ENCODE results near the gene DDX59.

DDX59 gene

GRCh38 chr1:200629876-200630514, 39.7 kb downstream of the DDX59 start:
- no peak for DNase-seq (ENCODE audit: low read depth in 2 of 2)

- DNase-seq (ENCODE audit: low read depth in 2 of 2) = peak in 1 of 2 donors; percentile 18
Observed at GRCh38 chr1:200628223-200628881, 41.4 kb downstream of the DDX59 start.

GRCh38 chr1:200627575-200628222, 42.0 kb downstream of the DDX59 start:
- DNase-seq (ENCODE audit: low read depth in 2 of 2) = no peak

- DNase-seq (ENCODE audit: low read depth in 2 of 2) = no peak
Observed at GRCh38 chr1:200626853-200627534, 42.7 kb downstream of the DDX59 start.

- no peak for DNase-seq (ENCODE audit: low read depth in 2 of 2)
Observed at GRCh38 chr1:200625381-200625824, 44.3 kb downstream of the DDX59 start.

- DNase-seq (ENCODE audit: low read depth in 2 of 2) = no peak
Observed at GRCh38 chr1:200624679-200625335, 44.9 kb downstream of the DDX59 start.

- peak; percentile 81 to 87 for DNase-seq (ENCODE audit: low read depth in 2 of 2)
Observed at GRCh38 chr1:200620273-200621131, 49.2 kb downstream of the DDX59 start, which contains the start of gene KIF14. Gene KIF14 (minus strand): TSS chr1:200620751. CDS start chr1:200618723, 2,028 bp downstream.

GRCh38 chr1:200619894-200620272, 49.8 kb downstream of the DDX59 start:
- DNase-seq (ENCODE audit: low read depth in 2 of 2) = no peak

- no peak for DNase-seq (ENCODE audit: low read depth in 2 of 2)
Observed at GRCh38 chr1:200610846-200611245, 58.9 kb downstream of the DDX59 start.

- DNase-seq (ENCODE audit: low read depth in 2 of 2) = no peak
Observed at GRCh38 chr1:200602632-200603031, 67.1 kb downstream of the DDX59 start.

Measured in activated CD4-positive, alpha-beta T cell treated with anti-CD3 and anti-CD28 coated beads for 24 hours (primary cell).